GM18868 (cell line): ENCODE results near the gene DRD1.
"Not testable (repeated sequence)": the region's sequence is repeated elsewhere in the genome, so short reads cannot be mapped to it uniquely, and the experiment has no call there.

Experiments used
- ATAC-seq: cut with Tn5 transposase; IDR thresholded peaks from one replicate; pipeline ENCODE4 v1.9.1; 2021; ENCODE audit warnings: mild to moderate bottlenecking, moderate library complexity; ENCODE audit not compliant: unreplicated experiment

The DRD1 gene

DNA sequence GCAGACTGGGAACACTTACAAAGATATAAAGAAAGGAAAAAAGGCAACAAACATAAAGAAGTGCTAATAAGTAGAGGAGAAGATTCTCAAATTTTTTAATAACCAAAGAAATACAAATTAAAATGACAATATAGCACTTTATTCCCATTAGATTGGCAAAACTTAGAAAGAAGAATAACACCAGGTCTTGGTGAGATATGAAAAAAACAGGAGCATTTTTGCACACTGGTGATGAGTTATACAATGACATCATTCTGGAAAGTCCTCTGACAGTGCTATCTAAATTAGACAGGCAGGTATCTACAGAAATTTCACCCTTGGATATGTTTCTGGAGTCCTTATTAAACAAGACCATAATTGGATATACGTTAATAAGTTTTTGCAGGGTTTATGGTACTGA, 24.9 kb upstream of the DRD1 start:
- ATAC-seq, result no peak

DNA sequence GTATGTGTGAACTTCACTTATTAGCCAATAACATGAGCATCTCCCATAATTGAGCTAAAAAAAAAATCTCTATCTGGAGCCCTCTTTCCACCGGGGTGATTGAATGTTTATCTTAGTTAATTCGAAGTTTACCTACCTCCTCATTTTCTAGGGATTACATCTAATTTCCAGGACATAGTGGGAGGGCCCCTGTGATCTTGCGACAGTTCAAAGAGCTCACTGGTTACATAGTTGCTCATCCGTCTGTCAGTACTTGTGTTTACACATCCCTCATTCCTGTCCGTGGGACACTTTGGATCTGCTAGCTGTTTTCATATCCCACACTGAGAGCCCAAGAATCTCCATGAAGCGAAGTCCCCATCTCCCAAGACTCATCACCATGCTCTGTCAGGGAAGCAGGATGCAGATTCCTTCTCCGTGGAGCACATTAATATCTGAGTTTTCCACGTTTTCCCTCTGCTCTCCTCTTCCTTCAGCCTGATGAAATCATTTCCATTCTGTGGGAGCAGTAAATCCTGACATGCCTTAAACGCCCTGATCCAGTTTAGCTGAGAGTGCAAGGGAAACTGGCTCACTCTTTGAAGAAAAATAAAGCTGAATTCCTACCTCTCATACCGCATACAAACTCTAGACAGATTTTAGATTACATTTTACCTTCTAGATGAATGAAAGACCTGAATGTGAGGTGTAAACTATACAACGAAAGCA, 24.2 kb upstream of the DRD1 start:
- ATAC-seq, result no peak

DNA sequence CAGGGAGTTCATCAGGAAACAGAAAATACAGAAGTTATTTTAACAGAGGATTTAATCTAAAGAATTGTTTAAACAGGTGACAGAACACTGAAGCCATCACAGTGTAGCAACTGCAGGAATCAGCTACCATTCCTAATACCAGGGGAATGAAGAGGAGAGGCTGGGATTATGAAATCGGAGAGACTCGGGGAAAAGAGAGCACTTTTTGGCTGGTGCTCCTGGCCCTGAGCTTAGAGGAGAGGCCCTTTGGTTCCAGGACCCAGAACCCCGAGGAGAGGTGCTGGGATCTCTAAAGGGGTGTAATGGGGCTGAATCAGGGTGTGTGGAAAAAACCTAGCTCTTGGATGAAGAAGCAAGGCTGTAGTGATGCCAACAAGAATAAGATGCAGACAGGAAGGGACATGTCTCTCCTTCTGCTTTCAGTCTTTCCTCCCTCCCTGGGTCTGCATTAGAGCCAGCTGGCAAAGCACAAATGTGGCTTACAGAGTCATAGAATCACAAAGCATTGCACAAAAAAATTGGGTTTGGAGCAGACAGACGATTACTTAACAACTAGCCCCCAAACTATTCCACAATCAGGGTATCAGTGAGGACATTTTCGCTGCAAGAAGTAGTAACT, 22.8 kb upstream of the DRD1 start:
- no peak for ATAC-seq

DNA sequence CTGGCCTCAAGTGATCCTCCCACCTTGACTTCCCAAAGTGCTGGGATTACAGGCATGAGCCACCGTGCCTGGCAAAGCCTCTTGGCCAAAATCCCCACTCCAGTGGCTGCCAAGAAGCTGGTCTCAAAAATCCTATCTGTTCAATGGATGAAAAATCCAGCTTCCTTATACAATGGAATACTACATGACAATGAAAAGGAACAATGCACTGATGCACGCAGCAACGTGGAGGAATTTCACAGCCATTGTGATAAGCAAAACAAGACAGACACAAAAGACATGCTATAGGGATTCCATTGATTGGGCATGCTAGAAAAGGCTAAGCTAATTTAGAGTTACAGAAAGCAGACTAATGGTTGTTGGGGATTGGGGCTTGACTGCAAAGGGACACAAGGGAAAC, 21.3 kb upstream of the DRD1 start:
- ATAC-seq, result no peak

DNA sequence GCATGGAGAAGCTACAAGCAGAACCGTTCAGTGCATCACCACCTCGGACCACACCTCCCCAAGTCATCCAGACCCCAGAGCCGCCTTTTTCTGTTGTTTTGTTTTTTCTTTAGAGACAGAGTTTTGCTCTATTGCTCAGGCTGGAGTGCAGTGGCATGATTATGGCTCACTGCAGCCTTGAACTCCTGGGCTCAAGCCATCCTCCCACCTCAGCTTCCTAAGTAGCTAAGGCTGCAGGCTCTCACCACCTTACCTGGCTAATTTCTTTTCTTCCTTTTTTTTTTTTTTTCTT, 20.9 kb upstream of the DRD1 start:
- no peak for ATAC-seq

DNA sequence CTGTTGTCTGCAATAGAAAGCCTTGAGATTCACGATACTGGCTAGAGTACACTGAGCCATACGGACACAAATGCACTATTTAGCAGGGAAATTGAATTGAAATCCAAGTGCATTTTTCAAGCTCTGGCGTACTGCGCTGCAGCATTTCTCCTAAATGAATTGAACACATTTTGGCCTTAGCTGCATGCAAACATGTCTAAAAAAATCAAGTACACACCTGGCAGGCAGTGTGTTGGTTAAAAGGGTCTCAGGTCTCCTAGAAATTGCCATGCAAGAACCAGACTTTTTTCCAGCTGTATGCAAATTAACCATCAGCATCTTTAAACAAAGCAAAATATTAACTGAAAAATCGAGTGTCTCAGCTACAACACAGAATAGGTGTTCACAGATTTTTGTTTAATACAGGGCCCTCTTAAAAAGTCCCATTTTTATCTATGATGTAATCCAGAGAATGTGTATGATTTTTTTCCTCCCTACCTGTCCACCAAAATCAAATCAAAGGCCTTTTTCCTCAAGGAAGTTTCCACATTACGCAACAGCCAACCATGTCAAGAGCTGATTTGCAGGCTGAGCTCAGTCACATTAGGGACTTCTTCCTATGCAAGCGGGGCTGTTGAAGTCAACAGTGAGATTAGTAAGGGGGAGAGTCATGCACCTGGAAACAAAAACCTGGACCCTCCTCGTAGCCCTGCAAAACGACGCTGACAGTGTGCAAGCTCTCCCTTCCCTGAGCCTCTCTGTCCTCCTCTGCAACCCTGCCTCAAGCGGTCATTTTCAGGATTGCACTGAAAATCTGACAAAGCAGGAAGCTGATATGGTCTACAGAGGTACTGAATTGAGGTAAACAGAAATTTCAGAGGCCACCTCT, 20.3 kb upstream of the DRD1 start:
- ATAC-seq, result peak; percentile 99

DNA sequence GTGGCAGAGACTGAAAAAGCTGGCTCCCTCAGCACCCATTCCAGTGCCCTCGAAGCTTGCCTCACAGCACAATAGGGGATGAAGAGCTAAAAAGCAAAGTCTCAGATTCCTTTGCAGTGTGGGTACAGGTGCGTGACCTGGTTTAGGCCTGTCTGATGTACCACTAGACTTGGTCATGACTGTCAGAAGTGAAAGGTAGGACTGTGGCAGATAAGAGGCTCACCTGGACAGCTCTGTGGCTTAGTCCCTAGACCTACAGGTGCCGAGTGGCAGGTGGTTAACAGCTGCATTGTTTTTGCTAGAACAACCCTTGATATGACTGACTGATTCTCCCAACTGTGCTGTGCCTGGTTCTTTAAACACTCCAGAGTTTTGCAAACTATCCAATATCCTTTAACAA, 19.7 kb upstream of the DRD1 start:
- no peak for ATAC-seq

DNA sequence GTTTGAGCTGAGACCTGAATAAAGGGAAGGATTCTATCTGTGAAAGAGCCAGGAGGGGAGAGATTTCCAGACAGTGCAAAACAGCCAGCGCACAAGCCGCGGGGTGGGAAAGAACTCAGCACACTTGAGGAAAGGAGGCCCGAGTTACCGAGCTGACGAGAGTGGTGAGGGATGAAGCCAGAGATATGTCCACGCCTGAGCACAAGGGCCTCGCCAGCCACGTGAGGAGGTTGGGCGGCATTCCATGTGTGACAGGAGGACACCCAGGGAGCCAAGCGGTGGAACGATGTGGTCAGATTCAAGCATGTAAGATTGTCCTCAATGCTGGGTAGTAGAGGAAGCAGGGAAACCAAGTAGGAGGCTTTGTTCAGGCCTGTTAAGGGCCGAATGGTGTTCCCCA, 17.4 kb upstream of the DRD1 start:
- ATAC-seq, result no peak

DNA sequence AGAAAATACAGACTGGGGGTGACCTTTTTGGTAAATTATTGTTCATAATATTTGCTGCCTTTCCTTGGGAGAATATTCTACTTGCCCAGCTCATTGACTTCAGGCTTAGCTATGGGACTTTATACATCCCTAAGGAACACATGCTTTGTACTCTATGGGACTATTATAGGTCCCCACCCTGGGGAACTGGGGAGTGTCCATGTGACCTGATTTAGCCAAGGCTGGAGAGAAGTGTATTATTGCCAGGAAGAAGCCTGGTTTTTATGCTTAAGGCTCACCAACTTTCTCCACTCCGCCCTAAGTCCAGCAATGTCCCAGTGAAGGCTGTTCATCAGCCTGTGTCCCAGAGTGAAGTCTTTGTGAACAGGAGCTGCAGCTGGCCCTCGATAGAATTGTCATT, 16.6 kb upstream of the DRD1 start:
- no peak for ATAC-seq

DNA sequence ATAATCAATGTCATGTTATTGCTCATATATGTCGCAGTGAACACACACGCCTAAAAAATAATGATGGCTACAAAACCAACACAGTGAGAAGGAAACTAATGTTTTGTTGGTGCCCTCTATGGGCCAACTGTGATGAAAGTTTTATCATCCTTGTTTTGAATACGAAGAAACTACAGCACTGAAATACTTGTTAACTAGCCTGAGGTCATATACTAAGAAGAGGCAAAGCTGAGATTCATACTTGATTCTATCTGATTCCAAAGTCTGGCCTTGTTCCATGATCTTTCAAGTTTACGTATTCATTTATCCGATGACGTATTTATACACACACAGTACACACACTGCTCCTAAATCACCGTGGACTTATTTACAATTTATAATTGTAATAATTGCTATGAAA, 16.1 kb upstream of the DRD1 start:
- no peak for ATAC-seq

DNA sequence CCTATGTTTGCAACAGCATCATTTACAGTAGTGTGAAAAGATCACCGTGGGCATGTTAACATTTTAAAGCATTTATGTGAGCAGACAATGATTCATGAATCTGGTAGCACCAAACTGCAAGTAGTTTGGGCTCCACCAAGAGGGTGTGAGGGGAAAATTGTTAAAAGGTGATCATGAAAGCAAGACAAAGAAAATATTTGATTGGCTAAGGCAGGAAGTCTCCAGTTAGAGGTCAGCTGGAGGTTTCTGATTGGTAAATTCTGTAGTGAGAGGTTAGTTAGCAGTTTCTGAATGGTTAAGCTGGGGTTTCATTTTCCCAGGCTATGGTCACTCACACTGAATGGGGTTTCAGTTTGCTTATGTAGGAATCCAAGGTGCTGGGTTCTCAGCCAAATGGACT, 13.5 kb upstream of the DRD1 start:
- peak; percentile 68 for ATAC-seq

DNA sequence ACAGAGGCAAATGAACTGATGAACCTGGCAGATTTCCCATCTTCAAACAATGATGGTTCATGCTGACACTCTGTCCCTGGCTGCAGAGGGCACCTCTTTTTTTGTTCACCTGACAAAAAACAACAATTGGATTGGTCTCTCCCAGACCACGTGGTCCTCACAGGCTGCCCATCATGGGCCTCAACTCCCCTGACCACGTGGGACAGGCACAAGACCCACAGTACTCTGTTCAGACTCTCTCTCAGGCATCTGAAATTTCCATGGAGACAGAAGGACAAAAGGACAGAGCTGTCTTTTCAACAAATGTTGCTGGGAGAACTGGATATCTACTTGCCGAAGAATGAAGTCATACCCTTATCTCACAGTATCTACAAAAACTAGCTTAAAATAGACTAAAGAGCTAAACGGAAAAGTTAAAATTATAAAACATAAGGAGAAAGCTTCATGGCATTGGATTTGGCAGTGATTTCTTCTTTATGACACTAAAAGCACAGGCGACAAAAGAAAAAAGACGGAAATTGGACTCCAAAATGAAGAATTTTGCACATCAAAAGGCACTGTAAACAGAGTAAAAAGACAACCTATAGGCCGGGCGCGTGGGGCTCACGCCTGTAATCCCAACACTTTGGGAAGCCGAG, 12.2 kb upstream of the DRD1 start:
- ATAC-seq, result no peak

DNA sequence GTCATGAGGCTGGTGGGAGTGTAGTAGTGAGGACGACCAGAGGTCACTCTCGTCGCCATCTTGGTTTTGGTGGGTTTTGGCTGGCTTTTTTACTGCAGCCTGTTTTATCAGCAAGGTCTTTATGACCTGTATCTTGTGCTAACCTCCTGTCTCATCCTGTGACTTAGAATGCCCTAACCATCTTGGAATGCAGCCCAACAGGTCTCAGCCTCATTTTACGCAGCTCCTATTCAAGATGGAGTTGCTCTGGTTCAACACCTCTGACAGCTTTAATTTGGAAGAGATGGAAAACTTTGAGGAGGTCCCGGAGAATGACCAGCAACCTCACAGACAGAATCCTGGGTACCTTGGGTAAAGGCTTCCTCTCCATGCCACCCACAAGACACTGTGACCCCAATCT, 10.4 kb upstream of the DRD1 start:
- ATAC-seq, result not testable (repeated sequence)

DNA sequence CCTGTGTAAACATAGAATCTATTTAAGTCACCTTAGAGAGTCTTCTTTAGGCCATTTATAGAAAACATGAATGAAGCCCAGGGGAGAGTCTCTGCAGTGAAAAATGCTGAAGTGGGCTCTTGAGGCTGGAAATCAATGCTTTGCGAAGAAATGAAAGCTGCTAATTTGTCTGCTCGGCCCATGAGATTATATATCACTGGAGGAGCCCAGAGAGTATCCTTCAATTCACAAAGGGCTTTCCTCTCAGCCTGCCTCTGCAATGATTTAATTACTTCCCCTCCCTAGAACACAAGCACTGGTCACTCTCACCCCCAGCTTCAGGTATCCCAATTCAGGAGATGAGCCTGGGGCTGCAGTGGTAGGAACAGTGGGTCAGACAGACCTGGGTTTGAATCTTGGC, 8.2 kb upstream of the DRD1 start:
- no peak for ATAC-seq

DNA sequence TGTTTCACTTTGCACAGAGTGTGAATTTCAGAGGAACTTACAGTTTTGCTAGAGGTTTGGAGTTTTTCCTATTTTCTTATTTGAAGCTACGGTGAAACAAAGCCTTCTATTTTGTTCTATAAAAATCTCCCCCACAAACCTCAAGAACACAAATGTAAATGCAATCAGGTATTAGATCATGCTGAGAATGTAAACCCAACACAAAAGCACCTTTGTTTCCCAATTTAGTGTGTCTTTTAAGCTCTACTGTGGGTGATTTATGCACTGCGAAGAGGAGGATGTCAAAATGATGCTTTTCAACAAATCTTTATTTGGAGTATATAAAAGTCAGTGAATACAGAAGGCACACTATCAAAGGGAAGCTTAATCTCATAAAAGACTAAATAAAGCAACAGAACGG, 4.3 kb upstream of the DRD1 start:
- no peak for ATAC-seq

DNA sequence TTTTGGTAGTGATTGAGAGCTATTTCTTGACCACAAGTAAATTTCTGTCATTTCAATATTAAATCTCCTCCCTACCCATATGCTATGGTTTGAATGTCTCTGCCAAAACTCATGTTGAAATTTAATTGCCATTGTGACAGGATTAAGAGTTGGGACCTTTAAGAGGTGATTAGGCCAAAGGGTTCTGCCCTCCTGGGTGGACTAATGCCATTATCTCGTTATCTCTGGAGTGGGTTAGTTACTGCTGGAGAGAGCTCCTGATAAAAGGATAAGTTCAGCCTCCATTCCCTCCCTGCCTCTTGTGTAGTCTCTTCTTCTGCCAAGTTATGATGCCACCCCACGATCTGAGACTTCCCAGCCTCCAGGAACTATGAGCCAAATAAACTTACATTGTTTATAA, 3.6 kb upstream of the DRD1 start:
- no peak for ATAC-seq

DNA sequence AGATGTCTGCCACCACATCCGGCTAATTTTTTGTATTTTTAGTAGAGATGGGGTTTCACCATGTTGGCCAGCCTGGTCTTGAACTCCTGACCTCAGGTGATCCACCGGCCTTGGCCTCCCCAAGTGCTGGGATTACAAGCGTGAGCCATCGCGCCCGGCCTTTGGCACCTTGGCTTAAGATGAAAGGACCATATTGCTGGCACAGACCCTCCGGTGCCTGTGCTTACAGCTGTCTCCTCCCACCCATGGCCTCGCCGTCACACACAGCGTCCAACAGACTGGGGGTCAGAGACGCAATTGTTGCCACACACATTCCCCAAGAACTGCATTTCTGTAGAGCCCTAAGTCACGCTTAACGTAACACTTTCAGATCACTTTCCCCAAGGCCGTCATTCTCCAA, 2.4 kb upstream of the DRD1 start:
- ATAC-seq, result not testable (repeated sequence)

DNA sequence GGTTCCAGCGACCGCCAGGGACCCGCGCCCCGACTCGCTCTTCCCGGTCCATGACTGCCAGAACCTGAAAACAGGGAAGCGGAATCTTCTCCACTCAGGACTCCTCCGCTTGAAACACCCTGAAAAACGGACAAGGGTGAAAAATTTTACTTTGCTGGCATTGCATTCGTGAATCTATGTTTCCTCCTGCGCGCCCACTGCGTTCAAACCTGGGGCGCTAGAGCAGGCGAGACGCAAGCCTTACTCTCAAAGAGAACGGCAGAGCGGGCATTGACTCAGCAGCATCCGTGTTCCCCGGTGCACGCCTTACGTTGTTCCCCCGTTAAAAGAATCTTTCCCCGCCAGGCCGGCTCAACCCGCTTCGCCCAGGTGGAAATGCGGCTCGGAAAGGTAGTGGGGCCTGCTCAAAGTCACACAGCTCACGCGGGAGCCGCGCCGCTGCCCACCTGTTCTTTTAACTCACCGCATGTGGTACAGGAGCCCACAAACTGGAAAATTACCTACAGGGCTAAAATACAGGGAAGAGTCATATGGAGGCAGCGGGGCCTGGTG, 999 bp upstream of the DRD1 start:
- ATAC-seq, result no peak

DNA sequence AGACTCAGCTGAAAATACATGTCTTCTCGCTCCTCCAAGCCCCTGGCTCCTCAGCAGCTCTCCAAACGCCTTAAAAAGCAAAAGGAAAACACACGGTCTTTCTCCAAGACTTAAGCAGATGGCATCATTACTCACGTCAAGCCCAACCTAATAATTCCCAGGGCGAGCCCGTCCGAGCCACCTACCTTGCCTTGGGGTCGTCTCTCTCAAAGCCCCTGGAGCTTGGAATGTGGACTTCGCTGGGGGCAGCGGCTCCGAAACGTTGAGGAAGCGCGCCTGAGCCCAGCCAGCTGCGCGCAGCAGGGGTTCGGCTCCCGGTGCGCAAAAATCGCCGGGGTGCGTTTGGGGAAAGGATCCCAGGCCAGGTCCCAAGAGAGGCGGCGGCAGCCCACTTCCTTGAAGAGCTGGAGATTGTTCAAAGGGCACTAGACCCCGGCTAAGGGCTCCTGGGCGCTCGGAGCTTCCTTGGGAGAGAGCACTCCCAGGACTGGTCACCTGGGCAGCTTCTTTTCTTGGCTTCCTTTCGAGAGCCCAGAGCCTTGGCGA, 395 bp downstream of the DRD1 start:
- no peak for ATAC-seq

DNA sequence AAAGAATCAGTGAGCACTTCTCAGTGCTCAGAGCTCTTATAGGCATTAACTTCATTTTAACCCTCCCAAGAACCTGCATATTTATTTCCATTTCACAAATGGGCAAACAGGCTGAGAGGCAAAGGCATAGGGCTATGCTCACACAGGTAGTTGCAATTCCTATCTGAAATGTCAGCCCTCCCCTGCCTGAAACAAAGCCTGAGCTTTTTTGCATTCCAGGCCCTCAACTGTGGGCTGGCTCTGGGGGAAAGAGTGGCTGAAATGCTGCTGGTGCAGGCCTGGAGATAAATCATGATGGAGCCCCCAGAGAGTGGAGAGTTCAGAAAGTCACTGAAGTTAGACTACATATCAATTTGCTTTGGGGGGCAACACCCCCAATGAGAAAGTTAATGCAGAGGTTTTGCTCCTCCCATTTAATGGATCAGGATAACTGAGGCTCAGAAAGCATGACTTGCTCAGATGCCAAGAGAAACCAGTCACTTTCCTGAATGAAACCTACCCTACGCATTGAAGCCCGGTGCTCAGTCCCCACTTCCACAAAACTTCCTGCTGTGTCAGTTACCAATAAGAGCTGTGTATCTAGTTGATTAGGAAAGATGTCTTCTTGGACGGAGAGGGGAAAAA, 5.6 kb downstream of the DRD1 start:
- ATAC-seq, result no peak

DNA sequence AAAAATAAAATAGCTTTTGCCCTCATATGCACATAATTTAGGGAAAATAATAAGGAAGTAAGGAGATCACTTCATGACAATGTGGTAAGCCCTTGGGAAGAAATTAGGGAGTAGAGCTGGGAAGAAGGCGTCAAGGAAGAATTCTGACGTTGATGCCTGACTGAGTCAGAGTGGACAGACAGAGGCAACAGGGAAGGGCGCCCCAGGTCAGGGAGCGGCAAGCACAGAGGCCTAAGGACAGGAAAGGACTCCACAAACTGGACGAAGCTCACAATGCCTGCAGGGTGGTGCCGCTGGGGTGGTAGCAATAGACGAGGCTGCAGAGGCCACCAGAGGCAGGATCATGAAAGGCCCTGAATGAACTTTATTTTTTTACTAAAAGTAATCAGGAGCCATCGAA, 7.6 kb downstream of the DRD1 start:
- no peak for ATAC-seq
